OCI-M2 (cell line): ENCODE measurements around the gene MUSK.

Experiments used
- DNase-seq: peaks from one replicate; lab custom pipeline; 2025; ENCODE audit not compliant: unreplicated experiment; lab: John Stamatoyannopoulos, UW

Gene MUSK

GRCh38 chr9:110850401-110851135 is 182.0 kb downstream of the MUSK start:
- no peak for DNase-seq
